GM23248 (cell line): Measurements from ENCODE around the gene CELSR1. TPM values are rescaled to one million over a fixed set of nuclear protein-coding genes. Genes with fewer than 3 reads are reported as not detected.

ENCODE experiments used
- DNase-seq: peaks from one replicate; pipeline ENCODE4 v3.0.0-alpha.2; 2015
- H2AFZ ChIP-seq: fragments of 200-600 bp; sonication (generic); 2 replicates; pipeline ENCODE4 v1.6.1; 2016; ENCODE audit warnings: antibody characterized with exemption
- H3F3A ChIP-seq: fragments of 200-600 bp; sonication (generic); 2 replicates; pipeline ENCODE4 v1.6.1; 2016; ENCODE audit warnings: mild to moderate bottlenecking, antibody characterized with exemption, mixed run types; ENCODE audit not compliant: insufficient read depth
- H3K27ac ChIP-seq: fragments of 200-600 bp; sonication (generic); 2 replicates; pipeline ENCODE4 v1.5.1; 2016; ENCODE audit warnings: mild to moderate bottlenecking
- H3K27me3 ChIP-seq: fragments of 200-600 bp; sonication (generic); replicated peaks from 2 replicates; pipeline ENCODE4 v1.6.1; 2016; ENCODE audit warnings: mild to moderate bottlenecking; ENCODE audit not compliant: insufficient read depth
- H3K36me3 ChIP-seq: fragments of 200-600 bp; sonication (generic); 2 replicates; pipeline ENCODE4 v1.6.1; 2016; ENCODE audit warnings: low read depth, mild to moderate bottlenecking
- H3K4me1 ChIP-seq: fragments of 200-600 bp; sonication (generic); 2 replicates; pipeline ENCODE4 v1.6.1; 2016; ENCODE audit warnings: mild to moderate bottlenecking; ENCODE audit not compliant: insufficient read depth
- H3K4me2 ChIP-seq: fragments of 200-600 bp; sonication (generic); one replicate; pipeline ENCODE4 v1.6.1; 2016; ENCODE audit warnings: mild to moderate bottlenecking; ENCODE audit not compliant: unreplicated experiment
- H3K4me3 ChIP-seq: fragments of 200-600 bp; sonication (generic); 2 replicates; pipeline ENCODE4 v1.5.1; 2016; ENCODE audit warnings: mild to moderate bottlenecking
- H3K79me2 ChIP-seq: fragments of 200-600 bp; sonication (generic); 2 replicates; pipeline ENCODE4 v1.6.1; 2016; ENCODE audit warnings: mild to moderate bottlenecking; ENCODE audit not compliant: insufficient read depth
- H3K9ac ChIP-seq: fragments of 200-600 bp; sonication (generic); 2 replicates; pipeline ENCODE4 v1.6.1; 2016; ENCODE audit warnings: mild to moderate bottlenecking
- H3K9me2 ChIP-seq: fragments of 200-600 bp; sonication (generic); 2 replicates; pipeline ENCODE4 v1.6.1; 2016; ENCODE audit warnings: mixed run types, mild to moderate bottlenecking, moderate library complexity; ENCODE audit not compliant: insufficient read depth
- H3K9me3 ChIP-seq: fragments of 200-600 bp; sonication (generic); one replicate; pipeline ENCODE4 v1.6.1; 2017; ENCODE audit warnings: low read depth
- H4K20me1 ChIP-seq: fragments of 200-600 bp; sonication (generic); 2 replicates; pipeline ENCODE4 v1.6.0; 2016; ENCODE audit not compliant: insufficient read depth
- EZH2 ChIP-seq: fragments of 200-600 bp; sonication (generic); IDR thresholded peaks from 2 replicates; pipeline ENCODE4 v1.6.1; 2018; ENCODE audit warnings: antibody characterized with exemption, mild to moderate bottlenecking; ENCODE audit not compliant: insufficient read depth, poor library complexity, severe bottlenecking
- EZH2phosphoT487 ChIP-seq: fragments of 200-600 bp; sonication (generic); IDR thresholded peaks from 2 replicates; pipeline ENCODE4 v1.6.1; 2018; ENCODE audit warnings: antibody characterized with exemption, moderate library complexity, mild to moderate bottlenecking, low read depth; ENCODE audit not compliant: insufficient read depth
- WGBS, 2 experiments: methylation state at CpG; one replicate each; pipeline ENCODE4 v1.1.6; 2015 to 2017; ENCODE audit warnings: low lambda C conversion rate in 2 of 2, low coverage in 1 of 2; ENCODE audit errors: missing lambda C conversion rate in 2 of 2; 5-methylcytosine and 5-hydroxymethylcytosine counted together
- in situ Hi-C: fragments of 300-500 bp; cut with MboI; formaldehyde crosslinking; loops from 2 replicates; pipeline ENCODE4 v1.15.0; 2020
- polyA plus RNA-seq: library from polyadenylated mRNA; unstranded; fragments of >200 nt; fragmentation: Nextera tagmentation; extraction: Ambion mirVana; gene quantifications from 2 replicates; pipeline ENCODE4 v1.2.1, GENCODE V29; 2016
- total RNA-seq: library from RNA; depleted of rRNA; stranded (reverse); fragments of >200 nt; shearing (Covaris generic); gene quantifications from 2 replicates; pipeline ENCODE4 v1.2.3, GENCODE V29; 2014

Gene CELSR1
- total and polyA plus RNA-seq, 2 experiments from 2014 or later: 0.23 to 0.54 TPM

DNA sequence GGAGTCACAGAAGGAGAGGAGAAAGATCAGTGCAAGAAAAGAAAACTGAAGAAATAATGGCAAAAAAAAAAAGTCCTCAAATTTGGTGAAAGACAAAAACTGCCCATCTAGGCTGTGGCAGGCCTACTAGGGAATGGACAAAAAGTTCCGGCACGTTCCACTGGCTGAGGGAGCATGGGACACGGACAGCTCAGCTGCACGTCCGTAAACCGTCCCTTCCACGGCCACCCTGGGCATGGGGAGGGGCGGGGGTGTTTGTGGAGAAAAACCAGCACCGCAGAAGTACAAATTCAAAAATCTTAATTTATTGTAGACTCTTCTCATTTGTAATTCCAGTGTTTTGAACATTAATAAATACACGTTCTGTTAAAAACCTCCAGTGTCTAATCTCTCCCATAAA lies 176.5 kb downstream of the CELSR1 start:
- Histone ChIP-seq H3K9me3 (no peaks in the 10 kb centered on the region), H2AFZ (no peak overlapping the region), H3K4me2 (no peak overlapping the region), H3K9me2 (no peaks in the 10 kb centered on the region), H3F3A (peaks cover 15% of the 10 kb centered on the region; the same call in 1 of the 2 replicates), H3K36me3 (no peaks in the 10 kb centered on the region), H3K79me2 (no peaks in the 10 kb centered on the region), H3K27me3 (no peaks in the 10 kb centered on the region), H4K20me1 (no peaks in the 10 kb centered on the region), H3K27ac (no peak overlapping the region), H3K4me3 (no peak overlapping the region), H3K4me1 (no peaks in the 10 kb centered on the region), H3K9ac (no peak overlapping the region)
- 83 to 89% methylated on average over 10 of the region's 10 CpGs for WGBS, 2 experiments
- in situ Hi-C loops: no loop called here
- no peak for DNase-seq
- no peak for TF ChIP-seq EZH2phosphoT487
- TF ChIP-seq EZH2: no peak

GRCh38 chr22:46360097-46360496 lies 177.3 kb downstream of the CELSR1 start:
- no peak overlapping the region for H2AFZ ChIP-seq
- no peaks in the 10 kb centered on the region for H3K27me3 ChIP-seq
- peaks cover 15% of the 10 kb centered on the region; the same call in 1 of the 2 replicates for H3F3A ChIP-seq
- WGBS, 2 experiments: 82% methylated on average over 5 of the region's 5 CpGs
- DNase-seq: no peak
- TF ChIP-seq EZH2 (no peak), EZH2phosphoT487 (no peak)
- no peaks in the 10 kb centered on the region for H3K9me3 ChIP-seq
- H3K27ac ChIP-seq: no peak overlapping the region
- in situ Hi-C loops: no loop called here
- H4K20me1 ChIP-seq: no peaks in the 10 kb centered on the region
- H3K4me1 ChIP-seq: no peaks in the 10 kb centered on the region
- no peaks in the 10 kb centered on the region for H3K36me3 ChIP-seq
- no peaks in the 10 kb centered on the region for H3K79me2 ChIP-seq
- no peak overlapping the region for H3K9ac ChIP-seq
- H3K9me2 ChIP-seq: no peaks in the 10 kb centered on the region
- H3K4me3 ChIP-seq: no peak overlapping the region
- H3K4me2 ChIP-seq: no peak overlapping the region

DNA sequence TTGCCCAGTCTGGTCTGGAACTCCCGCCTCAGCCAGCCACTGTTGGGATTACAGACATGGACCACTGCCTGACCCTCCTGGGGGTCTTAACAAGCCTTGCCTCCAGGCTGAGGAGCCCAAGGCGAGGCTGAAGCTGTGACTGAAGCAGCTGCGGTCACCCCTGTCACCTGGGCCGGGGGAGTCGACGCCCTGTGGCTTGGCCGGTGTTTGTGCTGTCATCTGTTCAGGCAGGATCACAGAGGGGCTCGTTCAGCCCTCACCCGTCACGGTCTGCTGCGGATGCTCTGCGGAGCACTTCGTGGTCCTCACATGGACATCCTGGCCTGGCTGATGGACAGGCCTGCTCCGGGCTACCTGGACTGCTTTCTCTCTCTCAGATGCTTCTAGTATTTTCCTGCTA lies 178.1 kb downstream of the CELSR1 start:
- Histone ChIP-seq H2AFZ (no peak overlapping the region), H3K4me1 (no peaks in the 10 kb centered on the region), H3K79me2 (no peaks in the 10 kb centered on the region), H3K36me3 (no peaks in the 10 kb centered on the region), H3K9me3 (no peaks in the 10 kb centered on the region), H3K4me3 (no peak overlapping the region), H3F3A (peaks cover 15% of the 10 kb centered on the region; the same call in 1 of the 2 replicates), H4K20me1 (no peaks in the 10 kb centered on the region), H3K9me2 (no peaks in the 10 kb centered on the region), H3K4me2 (no peak overlapping the region), H3K9ac (no peak overlapping the region), H3K27me3 (no peaks in the 10 kb centered on the region), H3K27ac (no peak overlapping the region)
- TF ChIP-seq EZH2phosphoT487 (no peak), EZH2 (no peak)
- in situ Hi-C loops: loop anchor here (10.0 kb wide), 1 partner anchor 185 kb away; no protein-coding TSS in a partner anchor
- no peak for DNase-seq
- 92 to 94% methylated on average over 14 of the region's 14 CpGs for WGBS, 2 experiments

GRCh38 chr22:46358766-46359165 lies 178.7 kb downstream of the CELSR1 start:
- 87 to 97% methylated on average over 5 to 6 of the region's 6 CpGs for WGBS, 2 experiments
- in situ Hi-C loops: loop anchor here (10.0 kb wide), 1 partner anchor 186 kb away; no protein-coding TSS in a partner anchor
- no peaks in the 10 kb centered on the region for H4K20me1 ChIP-seq

More at GRCh38 chr22:46358766-46359165, 178.7 kb downstream of the CELSR1 start:
- Histone ChIP-seq H2AFZ (no peak overlapping the region), H3K79me2 (no peaks in the 10 kb centered on the region), H3K9me3 (no peaks in the 10 kb centered on the region), H3K36me3 (no peaks in the 10 kb centered on the region), H3K4me3 (no peak overlapping the region), H3K4me1 (no peaks in the 10 kb centered on the region), H3K9me2 (no peaks in the 10 kb centered on the region), H3K4me2 (no peak overlapping the region), H3K27me3 (no peaks in the 10 kb centered on the region), H3K27ac (no peak overlapping the region), H3K9ac (no peak overlapping the region), H3F3A (peaks cover 15% of the 10 kb centered on the region; the same call in 1 of the 2 replicates)
- no peak for DNase-seq
- TF ChIP-seq EZH2phosphoT487: no peak
- TF ChIP-seq EZH2: no peak
